D721Med (cell line): ENCODE measurements around the gene MEX3D.
"Not testable (repeated sequence)": the region's sequence is repeated elsewhere in the genome, so short reads cannot be mapped to it uniquely, and the experiment has no call there.

Experiments used
- DNase-seq: peaks from one replicate; pipeline ENCODE4 v3.0.0; 2011; ENCODE audit warnings: low spot score; ENCODE audit not compliant: insufficient read length
- FAIRE-seq: peaks from 2 replicates; lab custom pipeline; 2011; peaks lifted over from hg19 to GRCh38; lab: Jason Lieb, UNC
- TF ChIP-seq, protein P1 (sequence below): IDR thresholded peaks from 2 replicates; pipeline ENCODE4 v1.5.1; 2012; ENCODE audit warnings: mild to moderate bottlenecking, control low read depth; ENCODE audit not compliant: insufficient read depth; ENCODE audit errors: missing control alignments

MEX3D gene

GRCh38 chr19:1523412-1524286, 44.5 kb downstream of the MEX3D start, which contains the start of gene PLK5:
TSS of gene PLK5 (plus strand) at chr19:1524077. CDS start at chr19:1526997, 2,920 bp downstream.
- TF ChIP-seq, protein P1, sequence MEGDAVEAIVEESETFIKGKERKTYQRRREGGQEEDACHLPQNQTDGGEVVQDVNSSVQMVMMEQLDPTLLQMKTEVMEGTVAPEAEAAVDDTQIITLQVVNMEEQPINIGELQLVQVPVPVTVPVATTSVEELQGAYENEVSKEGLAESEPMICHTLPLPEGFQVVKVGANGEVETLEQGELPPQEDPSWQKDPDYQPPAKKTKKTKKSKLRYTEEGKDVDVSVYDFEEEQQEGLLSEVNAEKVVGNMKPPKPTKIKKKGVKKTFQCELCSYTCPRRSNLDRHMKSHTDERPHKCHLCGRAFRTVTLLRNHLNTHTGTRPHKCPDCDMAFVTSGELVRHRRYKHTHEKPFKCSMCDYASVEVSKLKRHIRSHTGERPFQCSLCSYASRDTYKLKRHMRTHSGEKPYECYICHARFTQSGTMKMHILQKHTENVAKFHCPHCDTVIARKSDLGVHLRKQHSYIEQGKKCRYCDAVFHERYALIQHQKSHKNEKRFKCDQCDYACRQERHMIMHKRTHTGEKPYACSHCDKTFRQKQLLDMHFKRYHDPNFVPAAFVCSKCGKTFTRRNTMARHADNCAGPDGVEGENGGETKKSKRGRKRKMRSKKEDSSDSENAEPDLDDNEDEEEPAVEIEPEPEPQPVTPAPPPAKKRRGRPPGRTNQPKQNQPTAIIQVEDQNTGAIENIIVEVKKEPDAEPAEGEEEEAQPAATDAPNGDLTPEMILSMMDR, result no peak
- no peak for DNase-seq
- no peak for FAIRE-seq

- no peak for FAIRE-seq
- TF ChIP-seq, protein P1, result no peak
- no peak for DNase-seq
Observed at GRCh38 chr19:1522838-1523237, 45.3 kb downstream of the MEX3D start.

DNA sequence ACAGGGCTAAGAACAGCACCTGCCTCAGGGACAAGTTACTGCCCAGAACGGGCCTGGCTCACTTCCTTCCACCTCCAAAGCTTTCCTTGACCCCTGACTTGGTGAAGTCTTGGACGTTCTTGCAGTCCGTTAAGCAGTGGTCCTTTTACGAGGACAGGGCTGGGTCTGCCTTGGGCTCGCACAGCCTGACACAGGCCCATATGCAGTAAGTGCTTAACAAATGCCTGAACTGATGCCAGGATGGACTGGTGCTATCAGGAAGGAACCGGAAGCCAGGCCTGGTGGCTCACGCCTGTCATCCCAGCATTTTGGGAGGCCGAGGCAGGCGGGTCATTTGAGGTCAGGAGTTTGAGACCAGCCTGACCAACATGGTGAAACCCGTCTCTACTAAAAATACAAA, 46.1 kb downstream of the MEX3D start:
- no peak for DNase-seq
- FAIRE-seq, result no peak
- TF ChIP-seq, protein P1, result no peak

- FAIRE-seq (no peak), DNase-seq (no peak)
- TF ChIP-seq, protein P1, result no peak
Observed at GRCh38 chr19:1521636-1522035, 46.5 kb downstream of the MEX3D start.

GRCh38 chr19:1520203-1520780, 47.8 kb downstream of the MEX3D start:
- FAIRE-seq, result no peak
- DNase-seq, result no peak
- TF ChIP-seq, protein P1, result no peak

DNA sequence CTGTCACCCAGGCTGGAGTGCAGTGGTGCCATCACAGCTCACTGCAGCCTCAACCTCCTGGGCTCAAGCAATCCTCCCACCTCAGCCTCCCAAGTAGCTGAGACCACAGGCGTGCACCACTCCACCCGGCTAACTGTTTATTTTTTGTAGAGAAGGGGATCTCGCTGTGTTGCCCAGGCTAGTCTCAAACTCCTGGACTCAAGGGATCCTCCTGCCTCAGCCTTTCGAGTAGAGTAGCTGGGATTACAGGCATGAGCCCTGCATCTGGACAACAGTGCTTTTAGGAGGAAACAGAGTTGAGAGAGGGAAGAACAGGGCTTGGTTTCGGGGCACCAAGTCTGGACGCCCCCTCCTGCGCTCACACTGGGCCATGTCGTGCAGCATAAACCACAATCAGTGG, 48.3 kb downstream of the MEX3D start:
- not testable (repeated sequence) for DNase-seq, FAIRE-seq

GRCh38 chr19:1518471-1518870, 49.7 kb downstream of the MEX3D start:
- no peak for DNase-seq
- FAIRE-seq, result no peak
- TF ChIP-seq, protein P1, result no peak
